Kidney epithelial cell (primary cell): ENCODE results near the gene ANKRD1. TPM values are rescaled to one million over a fixed set of nuclear protein-coding genes. Genes with fewer than 3 reads are reported as not detected.
"Not testable (repeated sequence)": the region's sequence is repeated elsewhere in the genome, so short reads cannot be mapped to it uniquely, and the experiment has no call there.

Experiments
- DNase-seq: peaks from one replicate; pipeline ENCODE4 v3.0.0-alpha.2; 2010; ENCODE audit warnings: low read depth
- H3K27me3 ChIP-seq: 2 replicates; pipeline ENCODE4 v1.6.0; 2011; ENCODE audit warnings: low read length; ENCODE audit not compliant: control insufficient read depth, insufficient read depth
- H3K36me3 ChIP-seq: 2 replicates; pipeline ENCODE4 v1.5.1; 2011; ENCODE audit warnings: low read length; ENCODE audit not compliant: control insufficient read depth, insufficient read depth
- H3K4me3 ChIP-seq: 2 replicates; pipeline ENCODE4 v1.5.1; 2011; ENCODE audit warnings: low read depth, mild to moderate bottlenecking, control low read depth, low read length
- total RNA-seq: library from RNA; depleted of rRNA; stranded (reverse); fragments of >200 nt; gene quantifications from 2 replicates; pipeline ENCODE4 v1.2.3, GENCODE V29; 2015
- TF ChIP-seq, protein P1 (sequence below): IDR thresholded peaks from 2 replicates; pipeline ENCODE4 v1.5.1; 2011; ENCODE audit warnings: mild to moderate bottlenecking, moderate library complexity, low read length, control low read depth, inconsistent platforms; ENCODE audit not compliant: insufficient read depth, poor library complexity, severe bottlenecking

The ANKRD1 gene
- total RNA-seq, 1 donor from 2014 or later, result 171 TPM

DNA sequence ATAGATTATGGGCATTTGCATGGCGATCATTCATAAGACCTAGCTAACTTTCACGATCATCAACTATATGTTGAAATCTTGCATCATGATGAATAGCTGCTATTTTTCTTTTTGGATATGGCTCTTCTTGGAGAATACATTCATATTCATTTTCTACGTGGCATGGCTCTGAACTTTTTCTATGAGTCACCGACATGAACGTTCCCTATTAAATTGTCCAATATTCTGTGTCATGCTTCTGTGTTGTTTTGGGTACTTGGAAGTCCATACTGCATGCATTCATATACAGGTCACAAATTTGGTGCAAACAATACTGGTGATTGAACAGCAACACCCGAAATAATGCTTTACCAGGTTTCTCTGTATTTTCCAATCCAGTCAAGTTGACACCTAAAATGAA lies 37.9 kb upstream of the ANKRD1 start:
- H3K27me3 ChIP-seq, result no peaks in the 10 kb centered on the region
- TF ChIP-seq, protein P1, sequence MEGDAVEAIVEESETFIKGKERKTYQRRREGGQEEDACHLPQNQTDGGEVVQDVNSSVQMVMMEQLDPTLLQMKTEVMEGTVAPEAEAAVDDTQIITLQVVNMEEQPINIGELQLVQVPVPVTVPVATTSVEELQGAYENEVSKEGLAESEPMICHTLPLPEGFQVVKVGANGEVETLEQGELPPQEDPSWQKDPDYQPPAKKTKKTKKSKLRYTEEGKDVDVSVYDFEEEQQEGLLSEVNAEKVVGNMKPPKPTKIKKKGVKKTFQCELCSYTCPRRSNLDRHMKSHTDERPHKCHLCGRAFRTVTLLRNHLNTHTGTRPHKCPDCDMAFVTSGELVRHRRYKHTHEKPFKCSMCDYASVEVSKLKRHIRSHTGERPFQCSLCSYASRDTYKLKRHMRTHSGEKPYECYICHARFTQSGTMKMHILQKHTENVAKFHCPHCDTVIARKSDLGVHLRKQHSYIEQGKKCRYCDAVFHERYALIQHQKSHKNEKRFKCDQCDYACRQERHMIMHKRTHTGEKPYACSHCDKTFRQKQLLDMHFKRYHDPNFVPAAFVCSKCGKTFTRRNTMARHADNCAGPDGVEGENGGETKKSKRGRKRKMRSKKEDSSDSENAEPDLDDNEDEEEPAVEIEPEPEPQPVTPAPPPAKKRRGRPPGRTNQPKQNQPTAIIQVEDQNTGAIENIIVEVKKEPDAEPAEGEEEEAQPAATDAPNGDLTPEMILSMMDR, result no peak
- no peak overlapping the region for H3K4me3 ChIP-seq
- DNase-seq, result no peak
- no peaks in the 10 kb centered on the region for H3K36me3 ChIP-seq

DNA sequence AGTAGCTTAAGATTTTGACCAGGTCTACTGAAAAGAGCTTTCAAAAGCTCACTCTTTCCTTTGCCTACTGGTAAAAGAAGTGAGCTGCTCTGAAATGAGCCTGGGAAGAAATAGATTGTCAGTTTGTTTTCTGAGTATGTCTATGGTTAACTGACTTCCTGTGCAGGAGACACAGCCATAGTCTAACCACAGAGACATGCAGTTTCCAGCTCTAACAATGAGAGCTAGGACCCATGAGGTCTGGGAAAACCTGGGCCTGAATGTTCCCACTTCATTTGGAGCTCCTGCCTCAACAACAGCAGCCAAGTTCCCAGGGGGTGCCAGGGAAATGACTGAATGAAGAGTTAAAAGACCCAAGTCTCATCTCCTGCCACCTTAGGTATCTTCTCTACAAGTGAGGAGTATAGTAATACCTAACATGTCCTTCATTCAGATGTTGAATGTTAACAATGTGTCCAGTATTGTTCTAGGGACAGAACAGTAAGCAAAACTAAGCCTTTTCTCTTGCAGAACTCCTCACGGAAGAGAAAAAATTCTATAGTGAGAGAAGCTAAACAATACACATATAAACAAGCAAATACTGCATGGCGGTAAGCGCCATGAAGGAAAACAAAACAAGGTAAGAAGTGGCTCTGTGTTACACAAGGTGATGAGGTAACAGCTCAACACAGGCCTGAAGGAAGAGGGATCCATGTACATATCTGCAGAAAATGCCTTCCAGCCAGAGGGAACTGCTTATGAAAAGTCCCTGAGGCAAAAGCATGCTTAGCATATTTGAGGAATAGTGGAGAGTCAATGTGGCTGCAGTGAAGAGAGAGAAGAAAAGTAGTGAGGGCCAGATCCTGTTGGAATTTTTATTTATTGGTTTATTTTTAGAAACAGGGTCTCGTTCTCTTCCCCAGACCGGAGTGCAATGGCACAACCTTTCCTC lies 26.4 kb upstream of the ANKRD1 start:
- Histone ChIP-seq H3K36me3 (no peaks in the 10 kb centered on the region), H3K4me3 (no peak overlapping the region), H3K27me3 (no peaks in the 10 kb centered on the region)
- no peak for DNase-seq
- TF ChIP-seq, protein P1, result no peak

DNA sequence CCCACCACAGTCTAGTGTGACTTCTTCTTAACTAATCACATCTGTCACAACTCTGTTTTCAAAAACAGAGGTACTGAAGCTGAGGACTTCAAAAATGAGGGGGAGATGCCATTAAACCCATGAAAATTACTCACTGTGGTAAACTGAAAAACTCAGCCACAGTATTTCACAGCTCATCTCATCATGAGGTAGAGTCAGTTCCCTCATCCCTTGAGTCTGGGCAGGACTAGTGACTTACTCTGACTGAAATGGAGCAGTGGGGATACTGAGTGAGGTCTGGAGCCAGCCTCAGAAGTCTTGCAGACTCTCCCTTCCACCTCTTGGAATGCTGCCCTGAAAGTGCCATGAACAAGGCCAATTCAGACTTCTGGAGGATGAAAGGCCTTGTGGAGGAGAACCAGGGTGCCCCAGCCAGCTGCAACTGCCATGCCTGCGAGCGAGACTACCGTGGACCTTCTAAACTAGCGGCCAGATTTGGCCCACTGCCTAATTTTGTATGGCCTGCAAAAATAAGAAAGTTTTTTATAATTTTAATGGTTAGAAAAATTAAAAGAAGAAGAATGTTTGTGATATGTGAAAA lies 24.7 kb upstream of the ANKRD1 start:
- Histone ChIP-seq H3K4me3 (no peak overlapping the region), H3K27me3 (no peaks in the 10 kb centered on the region), H3K36me3 (no peaks in the 10 kb centered on the region)
- TF ChIP-seq, protein P1, result no peak
- DNase-seq, result no peak

DNA sequence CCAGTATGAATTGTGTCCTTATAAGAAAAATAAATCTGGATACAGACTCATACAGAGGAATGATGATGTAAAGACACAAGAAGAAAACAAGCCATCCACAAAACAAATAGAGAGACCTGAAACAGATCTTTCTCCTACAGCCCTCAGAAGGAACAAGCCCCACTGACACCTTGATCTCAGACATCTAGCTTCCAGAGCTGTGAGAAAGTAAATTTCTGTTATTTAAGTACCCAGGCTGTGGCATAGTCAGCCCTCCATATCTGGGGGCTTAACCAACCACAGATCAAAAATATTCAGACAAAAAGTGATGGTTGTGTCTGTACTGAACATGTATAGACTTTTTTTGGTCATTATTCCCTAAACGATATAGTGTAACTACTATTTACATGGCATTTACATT lies 23.9 kb upstream of the ANKRD1 start:
- no peak for DNase-seq
- H3K36me3 ChIP-seq, result no peaks in the 10 kb centered on the region
- TF ChIP-seq, protein P1, result no peak
- no peaks in the 10 kb centered on the region for H3K27me3 ChIP-seq
- H3K4me3 ChIP-seq, result no peak overlapping the region

DNA sequence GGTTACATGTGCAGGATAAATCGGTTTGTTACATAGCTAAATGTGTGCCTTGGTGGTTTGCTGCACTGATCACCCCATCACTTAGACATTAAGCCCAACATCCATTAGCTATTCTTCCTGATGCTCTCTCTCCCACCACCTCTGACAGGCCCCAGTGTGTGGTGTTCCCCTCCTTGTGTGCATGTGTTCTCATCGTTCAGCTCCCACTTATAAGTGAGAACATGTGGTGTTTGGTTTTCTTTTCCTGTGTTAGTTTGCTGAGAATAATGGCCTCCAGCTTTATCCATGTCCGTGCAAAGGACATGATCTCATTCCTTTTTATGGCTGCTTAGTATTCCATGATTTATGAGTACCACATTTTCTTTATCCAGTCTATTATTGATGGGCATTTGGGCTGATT lies 22.1 kb upstream of the ANKRD1 start:
- H3K27me3 ChIP-seq, H3K36me3 ChIP-seq, H3K4me3 ChIP-seq, DNase-seq: not testable (repeated sequence)

DNA sequence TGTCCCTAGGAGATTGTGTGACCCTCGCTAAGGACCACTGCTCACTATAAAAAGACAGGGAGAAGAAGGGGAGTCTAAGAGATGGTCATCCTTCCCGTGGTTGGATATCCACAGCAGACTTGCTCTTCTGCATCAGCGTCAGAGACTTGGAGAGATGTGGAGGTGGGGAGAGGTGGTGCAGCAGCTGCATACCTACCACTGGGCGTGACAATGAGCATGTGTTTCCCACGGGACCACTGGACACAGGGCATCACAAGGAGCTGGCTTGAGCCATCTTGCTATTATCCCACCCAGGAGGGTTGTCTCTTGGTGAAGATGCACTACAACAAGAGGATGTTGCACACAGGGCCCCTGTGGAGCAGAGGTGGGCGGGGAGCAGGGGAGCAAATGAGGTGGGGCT lies 18.8 kb upstream of the ANKRD1 start:
- TF ChIP-seq, protein P1, result no peak
- no peaks in the 10 kb centered on the region for H3K27me3 ChIP-seq
- DNase-seq, result no peak
- H3K4me3 ChIP-seq, result no peak overlapping the region
- no peaks in the 10 kb centered on the region for H3K36me3 ChIP-seq
